ENCODE data around the gene ERAL1. TPM values are rescaled to one million over a fixed set of nuclear protein-coding genes. Genes with fewer than 3 reads are reported as not detected.
"Not testable (repeated sequence)": the region's sequence is repeated elsewhere in the genome, so short reads cannot be mapped to it uniquely, and the experiment has no call there.

ERAL1 gene
- total RNA-seq, 1 experiment from 2014 or later = 47.2 TPM

DNA sequence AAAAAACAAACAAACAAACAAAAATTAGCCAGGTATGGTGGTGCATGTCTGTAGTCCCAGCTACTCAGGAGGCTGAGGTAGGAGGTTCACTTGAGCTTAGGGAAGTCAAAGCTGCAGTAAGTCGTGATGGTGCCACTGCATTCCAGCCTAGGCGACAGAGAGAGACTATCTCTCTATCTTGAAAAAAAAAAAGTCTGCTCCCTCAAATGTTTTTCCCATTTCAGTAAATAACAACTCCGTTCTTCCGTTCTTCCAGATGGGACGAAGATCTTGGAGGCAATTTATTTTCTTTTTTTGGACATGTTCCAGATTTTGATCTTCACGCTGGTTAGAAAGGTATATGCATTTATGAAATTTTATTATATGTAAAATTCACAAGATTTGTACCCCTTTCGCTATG is 19.0 kb downstream of the ERAL1 start:
- Mint-ChIP-seq H3K9me3 (ENCODE audit: low read depth, unreplicated experiment) (no peaks in the 10 kb centered on the region), H3K36me3 (ENCODE audit: insufficient read depth, unreplicated experiment) (no peaks in the 10 kb centered on the region), H3K27me3 (ENCODE audit: unreplicated experiment) (no peaks in the 10 kb centered on the region), H3K4me1 (ENCODE audit: low read depth, unreplicated experiment) (peaks cover 11% of the 10 kb centered on the region), H3K27ac (ENCODE audit: unreplicated experiment) (no peak overlapping the region), H3K4me3 (ENCODE audit: low read depth, unreplicated experiment) (no peak overlapping the region)
- CTCF ChIA-PET = no interaction called here
- no peak for DNase-seq
- BruUV-seq (replicated peaks) = no TSS peak
- TF ChIP-seq, protein P1, sequence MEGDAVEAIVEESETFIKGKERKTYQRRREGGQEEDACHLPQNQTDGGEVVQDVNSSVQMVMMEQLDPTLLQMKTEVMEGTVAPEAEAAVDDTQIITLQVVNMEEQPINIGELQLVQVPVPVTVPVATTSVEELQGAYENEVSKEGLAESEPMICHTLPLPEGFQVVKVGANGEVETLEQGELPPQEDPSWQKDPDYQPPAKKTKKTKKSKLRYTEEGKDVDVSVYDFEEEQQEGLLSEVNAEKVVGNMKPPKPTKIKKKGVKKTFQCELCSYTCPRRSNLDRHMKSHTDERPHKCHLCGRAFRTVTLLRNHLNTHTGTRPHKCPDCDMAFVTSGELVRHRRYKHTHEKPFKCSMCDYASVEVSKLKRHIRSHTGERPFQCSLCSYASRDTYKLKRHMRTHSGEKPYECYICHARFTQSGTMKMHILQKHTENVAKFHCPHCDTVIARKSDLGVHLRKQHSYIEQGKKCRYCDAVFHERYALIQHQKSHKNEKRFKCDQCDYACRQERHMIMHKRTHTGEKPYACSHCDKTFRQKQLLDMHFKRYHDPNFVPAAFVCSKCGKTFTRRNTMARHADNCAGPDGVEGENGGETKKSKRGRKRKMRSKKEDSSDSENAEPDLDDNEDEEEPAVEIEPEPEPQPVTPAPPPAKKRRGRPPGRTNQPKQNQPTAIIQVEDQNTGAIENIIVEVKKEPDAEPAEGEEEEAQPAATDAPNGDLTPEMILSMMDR (IDR thresholded peaks at IDR 0.05; ENCODE audit: unreplicated experiment) = no peak
- intact Hi-C loops (cut with micrococcal nuclease; ENCODE audit: unreplicated experiment) = loop anchor here (10.0 kb wide), 1 partner anchor 149 kb away; the partner anchor contains the start of genes NEK8 and TLCD1

DNA sequence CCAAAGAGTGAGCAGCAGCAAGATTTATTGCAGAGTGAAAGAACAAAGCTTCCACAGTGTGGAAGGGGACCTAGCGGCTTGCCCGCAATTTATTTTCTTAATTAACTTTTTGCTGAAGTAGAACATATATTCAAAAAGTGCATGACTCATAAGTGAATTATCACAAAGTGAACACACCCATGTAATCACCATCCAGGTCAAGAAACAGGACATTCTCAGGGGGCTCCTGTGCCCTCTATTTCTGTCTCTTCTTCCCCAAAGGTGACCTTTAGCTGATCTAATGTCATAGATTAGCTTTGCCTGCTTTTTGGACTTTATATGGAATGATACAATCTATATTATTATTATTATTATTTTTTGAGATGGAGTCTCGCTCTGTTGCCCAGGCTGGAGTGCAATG is 19.9 kb downstream of the ERAL1 start:
- no peak overlapping the region for H3K27ac Mint-ChIP-seq (ENCODE audit: unreplicated experiment)
- no TSS peak for BruUV-seq (replicated peaks)
- H3K36me3 Mint-ChIP-seq (ENCODE audit: insufficient read depth, unreplicated experiment) = no peaks in the 10 kb centered on the region
- no peaks in the 10 kb centered on the region for H3K27me3 Mint-ChIP-seq (ENCODE audit: unreplicated experiment)
- no peak overlapping the region for H3K4me3 Mint-ChIP-seq (ENCODE audit: low read depth, unreplicated experiment)
- DNase-seq = no peak
- intact Hi-C loops (cut with micrococcal nuclease; ENCODE audit: unreplicated experiment) = loop anchor here (5.0 to 10.0 kb wide), 2 partner anchors 112 to 150 kb away; partner anchors contain the start of genes NEK8 and TLCD1
- no peaks in the 10 kb centered on the region for H3K9me3 Mint-ChIP-seq (ENCODE audit: low read depth, unreplicated experiment)
- TF ChIP-seq, protein P1 (IDR thresholded peaks at IDR 0.05; ENCODE audit: unreplicated experiment) = no peak
- CTCF ChIA-PET = no interaction called here
- peaks cover 11% of the 10 kb centered on the region for H3K4me1 Mint-ChIP-seq (ENCODE audit: low read depth, unreplicated experiment)

DNA sequence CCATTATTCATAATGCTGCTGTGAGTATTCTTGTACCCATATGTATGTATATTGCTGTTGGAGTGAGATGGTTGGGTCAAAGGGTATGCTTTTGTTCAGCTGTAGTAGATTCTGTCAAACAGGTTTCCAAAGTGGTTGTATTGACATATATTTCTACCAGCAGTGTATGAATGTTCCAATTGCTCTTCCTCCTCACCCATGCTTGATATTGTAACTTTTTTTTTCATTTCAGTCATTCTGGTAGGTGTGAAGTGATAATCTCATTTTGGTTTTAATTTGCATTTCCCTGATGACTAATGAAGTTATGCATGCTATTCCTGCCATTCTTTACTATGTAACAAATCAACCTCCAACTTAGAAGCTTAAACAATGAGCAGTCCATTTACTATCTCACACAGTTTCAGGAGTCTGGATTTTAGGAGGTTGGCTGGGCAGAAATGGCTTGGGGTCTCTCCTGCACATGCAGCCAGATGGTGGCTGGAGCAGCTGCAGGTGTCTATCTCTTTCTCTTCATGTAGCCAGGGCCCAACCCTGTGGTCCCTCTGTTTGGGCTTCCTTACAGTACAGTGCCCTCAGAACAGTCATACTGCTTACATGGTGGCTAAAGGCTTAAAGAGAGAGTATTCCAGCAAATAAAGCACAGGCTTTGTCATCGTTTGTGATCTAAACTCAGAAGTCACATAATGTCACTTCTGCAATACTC is 21.2 kb downstream of the ERAL1 start:
- no TSS peak for BruUV-seq (replicated peaks)
- Mint-ChIP-seq H3K36me3 (ENCODE audit: insufficient read depth, unreplicated experiment) (peaks cover 6% of the 10 kb centered on the region), H3K4me3 (ENCODE audit: low read depth, unreplicated experiment) (no peak overlapping the region), H3K27me3 (ENCODE audit: unreplicated experiment) (no peaks in the 10 kb centered on the region), H3K27ac (ENCODE audit: unreplicated experiment) (no peak overlapping the region), H3K4me1 (ENCODE audit: low read depth, unreplicated experiment) (peaks cover 11% of the 10 kb centered on the region), H3K9me3 (ENCODE audit: low read depth, unreplicated experiment) (no peaks in the 10 kb centered on the region)
- CTCF ChIA-PET = no interaction called here
- no peak for DNase-seq
- intact Hi-C loops (cut with micrococcal nuclease; ENCODE audit: unreplicated experiment) = loop anchor here (5.0 to 10.0 kb wide), 2 partner anchors 114 to 151 kb away; partner anchors contain the start of genes NEK8 and TLCD1
- TF ChIP-seq, protein P1 (IDR thresholded peaks at IDR 0.05; ENCODE audit: unreplicated experiment) = no peak

DNA sequence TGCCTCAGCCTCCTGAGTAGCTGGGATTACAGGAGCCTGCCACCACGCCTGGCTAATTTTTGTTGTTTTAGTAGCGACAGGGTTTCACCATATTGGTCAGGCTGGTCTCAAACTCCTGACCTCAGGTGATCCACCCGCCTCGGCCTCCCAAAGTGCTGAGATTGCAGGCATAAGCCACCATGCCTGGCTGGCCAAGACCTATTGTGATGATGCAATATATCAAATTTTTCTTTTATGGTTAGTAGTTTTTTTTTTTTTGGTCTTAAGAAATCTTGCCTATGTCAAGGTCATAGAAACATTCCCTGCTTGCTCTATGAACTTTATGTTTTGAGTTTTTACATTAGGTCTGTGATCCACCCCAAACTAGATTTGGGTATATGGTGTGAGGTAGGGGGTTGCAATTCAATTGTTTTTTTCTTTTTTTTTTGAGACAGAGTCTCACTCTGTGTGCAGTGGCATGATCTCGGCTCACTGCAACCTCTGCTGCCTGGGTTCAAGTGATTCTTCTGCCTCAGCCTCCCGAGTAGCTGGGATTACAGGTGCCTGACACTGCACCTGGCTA is 22.4 kb downstream of the ERAL1 start:
- H3K4me3 Mint-ChIP-seq (ENCODE audit: low read depth, unreplicated experiment); H3K27ac Mint-ChIP-seq (ENCODE audit: unreplicated experiment); H3K36me3 Mint-ChIP-seq (ENCODE audit: insufficient read depth, unreplicated experiment); BruUV-seq (replicated peaks); H3K9me3 Mint-ChIP-seq (ENCODE audit: low read depth, unreplicated experiment); CTCF ChIA-PET; H3K27me3 Mint-ChIP-seq (ENCODE audit: unreplicated experiment); DNase-seq: not testable (repeated sequence)
- peaks cover 11% of the 10 kb centered on the region for H3K4me1 Mint-ChIP-seq (ENCODE audit: low read depth, unreplicated experiment)
- intact Hi-C loops (cut with micrococcal nuclease; ENCODE audit: unreplicated experiment) = loop anchor here (5.0 to 10.0 kb wide), 2 partner anchors 115 to 152 kb away; partner anchors contain the start of genes NEK8 and TLCD1

Data from Calu3 (cell line).